IgD-negative memory B cell (primary cell): ENCODE measurements around the gene ATP1B2. TPM values are rescaled to one million over a fixed set of nuclear protein-coding genes. Genes with fewer than 3 reads are reported as not detected.
"Not testable (repeated sequence)": the region's sequence is repeated elsewhere in the genome, so short reads cannot be mapped to it uniquely, and the experiment has no call there.

ENCODE experiments used
- H3K27ac Mint-ChIP-seq, 3 donors: one replicate each; pipeline ENCODE4 v1.8.0; 2020 to 2022; ENCODE audit warnings: mild to moderate bottlenecking in 3 of 3, mixed read lengths in 3 of 3, moderate library complexity in 1 of 3
- H3K27me3 Mint-ChIP-seq: one replicate; pipeline ENCODE4 v1.8.0; 2021; ENCODE audit warnings: mixed read lengths
- H3K36me3 Mint-ChIP-seq: one replicate; pipeline ENCODE4 v1.8.0; 2020; ENCODE audit warnings: mild to moderate bottlenecking, mixed read lengths
- H3K4me1 Mint-ChIP-seq, 3 donors: one replicate each; pipeline ENCODE4 v1.8.0; 2020 to 2022; ENCODE audit warnings: mixed read lengths in 3 of 3, mild to moderate bottlenecking in 1 of 3
- H3K4me3 Mint-ChIP-seq, 4 donors: one replicate each; pipeline ENCODE4 v1.8.0; 2020 to 2022; ENCODE audit warnings: mild to moderate bottlenecking in 4 of 4, mixed read lengths in 4 of 4, moderate library complexity in 3 of 4
- H3K9me3 Mint-ChIP-seq, 3 donors: one replicate each; pipeline ENCODE4 v1.8.0; 2020 to 2021; ENCODE audit warnings: mixed read lengths in 3 of 3, mild to moderate bottlenecking in 1 of 3
- polyA plus RNA-seq: library from polyadenylated mRNA; unstranded; fragments of 300-500 nt; fragmentation: Illumina TruSeq; gene quantifications from one replicate; pipeline ENCODE4 v1.2.3, GENCODE V29; 2021

Gene ATP1B2
- polyA plus RNA-seq, 1 donor from 2014 or later = not detected

DNA sequence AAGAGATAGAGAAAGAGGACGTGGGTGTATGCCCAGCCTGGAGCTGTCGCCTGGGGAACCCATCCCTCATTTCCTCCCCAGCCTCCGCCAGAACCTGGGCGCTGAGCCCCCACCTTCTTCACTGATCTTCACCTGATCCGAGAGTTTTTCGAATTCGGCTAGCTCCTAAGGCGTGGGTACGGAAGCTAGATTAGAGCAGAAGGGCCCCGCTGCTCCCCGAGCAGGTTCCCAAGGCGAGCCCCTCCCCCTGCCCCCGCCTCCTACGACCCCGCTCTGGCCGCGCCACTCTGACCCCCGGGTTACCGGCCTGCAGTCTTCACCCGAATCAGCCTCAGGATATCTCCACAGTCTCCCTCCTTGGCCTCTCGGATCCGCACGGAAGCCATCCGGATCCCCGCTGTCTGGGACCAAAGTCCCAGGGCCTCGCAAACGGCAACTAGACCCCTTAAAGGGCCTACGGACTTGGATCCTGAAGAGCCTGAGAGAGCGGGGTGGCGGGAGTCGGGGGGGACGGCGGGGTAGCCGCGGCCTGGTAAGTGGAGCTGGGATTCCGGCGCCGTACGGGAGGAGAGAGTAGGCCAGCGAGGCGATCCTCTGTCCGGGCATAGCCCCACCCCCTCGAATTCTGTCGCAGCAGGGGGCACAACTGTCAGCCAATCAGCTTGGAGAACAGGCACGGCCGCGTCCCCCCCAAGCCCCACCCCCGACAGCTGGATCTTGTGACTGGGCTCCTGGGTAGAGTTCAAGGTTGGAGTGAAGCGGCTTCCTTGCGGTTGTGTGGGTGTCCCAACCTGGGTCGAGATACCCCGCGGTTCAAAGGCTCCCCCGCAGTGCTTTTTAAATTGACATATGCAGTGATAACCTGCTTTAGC lies 23.2 kb upstream of the ATP1B2 start, which contains the start of gene SAT2:
Gene SAT2 (minus strand): TSS at position 572 of the 872 bp plus-strand sequence. CDS start 186 bp downstream, at position 386.
- no peaks in the 10 kb centered on the region for H3K9me3 Mint-ChIP-seq

DNA sequence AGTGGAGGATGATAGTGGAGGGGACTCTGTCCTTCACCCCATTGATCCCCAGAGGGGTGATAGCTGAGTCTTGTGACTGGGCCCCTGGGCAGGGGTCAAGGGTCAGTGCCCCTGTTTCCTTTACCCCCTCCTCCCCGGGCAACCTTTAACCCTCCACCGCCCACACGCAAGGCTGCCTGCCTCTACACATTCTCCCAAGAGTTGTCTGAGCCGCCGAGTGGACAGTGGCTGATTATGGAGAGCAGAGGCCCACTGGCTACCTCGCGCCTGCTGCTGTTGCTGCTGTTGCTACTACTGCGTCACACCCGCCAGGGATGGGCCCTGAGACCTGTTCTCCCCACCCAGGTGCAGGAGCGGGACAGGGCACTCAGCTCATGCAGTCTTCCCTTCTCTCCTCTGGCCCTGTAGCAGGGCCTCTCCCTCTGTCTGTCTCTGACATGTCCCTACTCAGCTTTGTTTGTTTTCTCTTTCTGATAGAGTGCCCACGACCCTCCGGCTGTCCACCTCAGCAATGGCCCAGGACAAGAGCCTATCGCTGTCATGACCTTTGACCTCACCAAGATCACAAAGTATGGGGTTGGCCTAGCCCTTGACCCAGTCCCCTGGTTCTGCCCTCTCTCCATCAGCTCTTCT lies 20.7 kb upstream of the ATP1B2 start, which contains the start of gene SHBG:
Gene SHBG (plus strand): TSS at position 197 of the 633 bp plus-strand sequence. CDS start 38 bp downstream, at position 235.
- Mint-ChIP-seq H3K27me3 (no peaks in the 10 kb centered on the region), H3K4me3 (peak within 1 kb of the TSS in 2 of 4 donors; percentile 29 to 34), H3K9me3 (no peaks in the 10 kb centered on the region), H3K27ac (peak within 1 kb of the TSS in 1 of 3 donors; percentile 3), H3K4me1 (peaks cover 3 to 12% (median 5%) of the 10 kb centered on the region in 3 donors), H3K36me3 (no peaks in the 10 kb centered on the region)

More for the DNA sequence above, 23.2 kb upstream of the ATP1B2 start, which contains the start of gene SAT2:
- Mint-ChIP-seq H3K27ac (peak within 1 kb of the TSS; percentile 84 to 99 (median 89)), H3K27me3 (no peaks in the 10 kb centered on the region), H3K4me1 (peaks cover 3 to 12% (median 5%) of the 10 kb centered on the region in 3 donors), H3K36me3 (no peaks in the 10 kb centered on the region), H3K4me3 (peak within 1 kb of the TSS; percentile 91 to 96 (median 94))

DNA sequence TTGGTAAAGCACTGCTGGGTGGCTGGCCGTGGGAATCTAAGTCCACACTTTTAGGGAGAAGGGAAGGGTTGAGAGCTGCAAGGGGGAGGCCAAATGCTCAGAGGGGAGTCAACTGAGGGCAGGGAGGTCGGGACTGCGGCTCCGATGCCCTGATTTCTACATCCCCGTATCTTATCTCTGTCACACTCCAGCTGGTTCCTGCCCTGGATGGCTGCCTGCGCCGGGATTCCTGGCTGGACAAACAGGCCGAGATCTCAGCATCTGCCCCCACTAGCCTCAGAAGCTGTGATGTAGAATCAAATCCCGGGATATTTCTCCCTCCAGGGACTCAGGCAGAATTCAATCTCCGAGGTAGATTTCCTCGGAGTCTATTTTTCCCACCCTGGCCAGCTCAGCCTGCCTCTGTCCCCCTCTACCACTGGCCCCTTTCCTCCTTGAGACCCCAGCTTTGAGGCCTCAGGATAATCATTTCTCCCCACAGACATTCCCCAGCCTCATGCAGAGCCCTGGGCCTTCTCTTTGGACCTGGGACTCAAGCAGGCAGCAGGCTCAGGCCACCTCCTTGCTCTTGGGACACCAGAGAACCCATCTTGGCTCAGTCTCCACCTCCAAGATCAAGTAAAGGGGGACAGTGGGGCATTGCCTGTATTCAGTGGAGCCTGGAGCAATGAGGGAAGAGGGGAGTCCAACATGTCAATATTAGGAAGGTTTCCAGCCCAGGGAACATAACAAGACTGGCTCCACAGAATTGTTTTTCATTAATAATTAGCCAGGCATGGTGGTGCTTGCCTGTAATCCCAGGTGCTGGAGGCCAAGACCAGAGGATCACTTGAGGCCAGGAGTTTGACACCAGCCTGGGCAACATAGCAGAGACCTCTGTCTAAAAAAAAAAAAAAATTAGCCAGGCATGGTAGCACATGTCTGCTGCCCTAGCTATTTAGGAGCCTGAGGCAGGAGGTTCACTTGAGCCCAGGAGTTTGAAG lies 19.0 kb upstream of the ATP1B2 start:
- Mint-ChIP-seq H3K27ac (no peak overlapping the region), H3K36me3 (no peaks in the 10 kb centered on the region), H3K27me3 (peaks cover 3% of the 10 kb centered on the region), H3K9me3 (no peaks in the 10 kb centered on the region), H3K4me1 (peaks cover 3 to 6% (median 5%) of the 10 kb centered on the region in 3 donors), H3K4me3 (peak overlapping the region in 2 of 4 donors; percentile 17 to 51)

DNA sequence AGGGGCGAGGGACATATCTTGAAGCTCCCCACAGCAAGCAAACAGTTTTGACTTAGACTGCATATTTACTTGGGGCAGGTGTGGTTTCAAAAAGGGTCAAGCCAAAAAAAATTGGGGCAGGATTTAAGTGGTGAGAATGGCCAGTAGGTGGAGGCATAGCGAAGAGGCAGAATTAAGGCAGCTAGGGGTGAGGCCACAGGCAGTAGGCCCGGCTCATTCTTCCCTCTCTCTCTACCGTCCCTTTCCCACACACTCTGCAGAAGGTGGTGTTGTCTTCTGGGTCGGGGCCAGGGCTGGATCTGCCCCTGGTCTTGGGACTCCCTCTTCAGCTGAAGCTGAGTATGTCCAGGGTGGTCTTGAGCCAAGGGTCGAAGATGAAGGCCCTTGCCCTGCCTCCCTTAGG lies 18.2 kb upstream of the ATP1B2 start:
- peaks cover 3% of the 10 kb centered on the region for H3K27me3 Mint-ChIP-seq
- H3K4me1 Mint-ChIP-seq = peaks cover 2 to 3% (median 3%) of the 10 kb centered on the region in 3 donors
- no peaks in the 10 kb centered on the region for H3K9me3 Mint-ChIP-seq
- no peaks in the 10 kb centered on the region for H3K36me3 Mint-ChIP-seq
- H3K4me3 Mint-ChIP-seq = peak overlapping the region in 2 of 4 donors; percentile 17 to 51
- no peak overlapping the region for H3K27ac Mint-ChIP-seq

- no peak overlapping the region for H3K4me3 Mint-ChIP-seq
Measured at GRCh38 chr17:7633093-7633492, 17.6 kb upstream of the ATP1B2 start.

DNA sequence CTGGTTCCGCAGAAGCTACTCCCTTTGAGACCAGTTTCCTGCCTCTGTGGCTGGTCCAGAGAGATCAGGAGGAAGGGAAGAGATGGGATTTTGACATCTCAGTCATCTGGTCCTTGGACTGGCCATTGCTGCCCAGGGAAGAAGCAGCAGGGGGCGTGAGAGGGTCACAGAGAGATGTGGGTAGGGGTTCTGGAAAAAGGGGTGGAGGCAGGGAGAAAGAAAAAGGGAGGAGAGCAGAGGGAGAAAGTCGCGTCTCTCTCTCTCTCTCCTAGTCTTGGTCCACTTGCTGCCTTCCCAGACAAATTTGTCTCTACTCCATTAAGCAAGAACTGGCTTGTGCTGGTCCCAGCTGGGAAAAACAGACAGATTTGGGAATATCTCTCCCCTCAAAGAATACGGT lies 16.3 kb upstream of the ATP1B2 start:
- Mint-ChIP-seq H3K9me3 (no peaks in the 10 kb centered on the region), H3K4me1 (peaks cover 0 to 2% (median 0%) of the 10 kb centered on the region in 3 donors), H3K27me3 (peaks cover 3% of the 10 kb centered on the region), H3K4me3 (no peak overlapping the region), H3K27ac (no peak overlapping the region), H3K36me3 (no peaks in the 10 kb centered on the region)

More at GRCh38 chr17:7633093-7633492, 17.6 kb upstream of the ATP1B2 start:
- Mint-ChIP-seq H3K4me1 (peaks cover 0 to 2% (median 2%) of the 10 kb centered on the region in 3 donors), H3K9me3 (no peaks in the 10 kb centered on the region), H3K27me3 (peaks cover 3% of the 10 kb centered on the region), H3K27ac (no peak overlapping the region), H3K36me3 (no peaks in the 10 kb centered on the region)

GRCh38 chr17:7636163-7636562 lies 14.6 kb upstream of the ATP1B2 start:
- Mint-ChIP-seq H3K27me3 (peaks cover 3% of the 10 kb centered on the region), H3K4me1 (peaks cover 0 to 2% (median 1%) of the 10 kb centered on the region in 3 donors), H3K4me3 (no peak overlapping the region), H3K9me3 (no peaks in the 10 kb centered on the region), H3K27ac (no peak overlapping the region), H3K36me3 (no peaks in the 10 kb centered on the region)

- H3K4me3 Mint-ChIP-seq = no peak overlapping the region
- H3K27me3 Mint-ChIP-seq = no peaks in the 10 kb centered on the region
- H3K4me1 Mint-ChIP-seq = peaks cover 1 to 6% (median 6%) of the 10 kb centered on the region in 3 donors
- no peaks in the 10 kb centered on the region for H3K36me3 Mint-ChIP-seq
- no peaks in the 10 kb centered on the region for H3K9me3 Mint-ChIP-seq
- no peak overlapping the region for H3K27ac Mint-ChIP-seq
Measured at GRCh38 chr17:7640783-7641182, 9.9 kb upstream of the ATP1B2 start.

DNA sequence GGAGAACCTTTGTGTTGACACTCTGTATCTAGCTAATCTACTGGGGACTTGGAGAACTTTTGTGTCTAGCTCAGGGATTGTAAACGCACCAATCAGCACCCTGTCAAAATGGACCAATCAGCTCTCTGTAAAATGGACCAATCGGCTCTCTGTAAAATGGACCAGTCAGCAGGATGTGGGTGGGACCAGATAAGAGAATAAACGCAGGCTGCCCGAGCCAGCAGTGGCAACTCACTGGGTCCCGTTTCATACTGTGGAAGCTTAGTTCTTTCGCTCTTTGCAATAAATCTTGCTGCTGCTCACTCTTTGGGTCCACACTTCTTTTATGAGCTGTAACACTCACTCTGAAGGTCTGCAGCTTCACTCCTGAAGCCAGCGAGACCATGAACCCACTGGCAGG lies 9.1 kb upstream of the ATP1B2 start:
- not testable (repeated sequence) for H3K4me1 Mint-ChIP-seq, H3K36me3 Mint-ChIP-seq, H3K9me3 Mint-ChIP-seq, H3K27me3 Mint-ChIP-seq, H3K27ac Mint-ChIP-seq
- H3K4me3 Mint-ChIP-seq = peak overlapping the region in 1 of 4 donors; percentile 52

- peak overlapping the region in 2 of 4 donors; percentile 60 to 75 for H3K4me3 Mint-ChIP-seq
- H3K36me3 Mint-ChIP-seq = no peaks in the 10 kb centered on the region
- H3K4me1 Mint-ChIP-seq = peaks cover 1 to 8% (median 6%) of the 10 kb centered on the region in 3 donors
- no peak overlapping the region for H3K27ac Mint-ChIP-seq
- peaks cover 0 to 3% (median 0%) of the 10 kb centered on the region in 3 donors for H3K9me3 Mint-ChIP-seq
- H3K27me3 Mint-ChIP-seq = peaks cover 15% of the 10 kb centered on the region
Measured at GRCh38 chr17:7644775-7645174, 6.0 kb upstream of the ATP1B2 start.

DNA sequence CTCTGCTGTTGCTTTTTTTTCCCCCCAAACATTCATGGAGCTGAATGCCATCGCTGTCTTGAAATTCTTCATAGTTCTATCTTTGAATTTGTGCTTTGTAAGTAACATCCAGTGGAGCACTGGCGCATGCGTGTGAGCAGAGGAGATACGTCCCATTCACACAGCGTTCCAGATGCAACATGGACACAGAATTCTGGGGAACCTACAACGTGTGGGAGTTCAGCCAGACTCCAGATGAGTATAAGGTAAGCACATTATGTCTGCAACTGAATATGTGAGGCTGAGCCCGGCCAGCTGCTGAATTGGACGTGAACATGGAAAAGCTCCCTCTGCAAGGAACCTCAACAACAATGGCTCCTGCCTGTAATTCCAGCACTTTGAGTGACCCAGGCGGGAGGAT lies 4.3 kb upstream of the ATP1B2 start:
- Mint-ChIP-seq H3K9me3 (peaks cover 0 to 3% (median 0%) of the 10 kb centered on the region in 3 donors), H3K27me3 (peaks cover 29% of the 10 kb centered on the region), H3K4me1 (peaks cover 4 to 21% (median 16%) of the 10 kb centered on the region in 3 donors), H3K36me3 (no peaks in the 10 kb centered on the region), H3K4me3 (peak overlapping the region in 1 of 4 donors; percentile 43), H3K27ac (no peak overlapping the region)

DNA sequence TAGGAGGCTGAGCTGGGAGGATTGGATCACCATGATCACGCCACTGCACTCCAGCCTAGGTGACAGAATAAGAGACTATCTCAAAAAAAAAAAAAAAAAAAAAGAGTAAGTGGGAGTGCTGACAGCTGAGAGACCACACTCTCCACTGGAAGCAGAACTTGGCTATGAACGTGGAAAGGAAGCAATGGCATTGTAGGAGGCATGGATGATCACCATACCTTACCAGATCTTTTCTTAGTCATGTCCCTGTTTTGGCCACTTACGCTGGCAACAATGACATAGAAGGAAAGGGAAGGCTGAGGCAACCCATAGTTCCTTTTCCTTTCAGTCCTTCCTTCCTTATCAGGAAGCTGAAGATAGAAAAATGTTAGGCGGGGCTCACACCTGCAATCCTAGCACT lies 3.7 kb upstream of the ATP1B2 start:
- peaks cover 29% of the 10 kb centered on the region for H3K27me3 Mint-ChIP-seq
- peak overlapping the region in 1 of 4 donors; percentile 45 for H3K4me3 Mint-ChIP-seq
- H3K27ac Mint-ChIP-seq = no peak overlapping the region

GRCh38 chr17:7651097-7651664 lies 455 bp downstream of the ATP1B2 start:
- Mint-ChIP-seq H3K9me3 (peaks cover 0 to 2% (median 0%) of the 10 kb centered on the region in 3 donors), H3K4me3 (peak overlapping the region; percentile 71 to 93 (median 80)), H3K36me3 (no peaks in the 10 kb centered on the region), H3K4me1 (peaks cover 11 to 17% (median 12%) of the 10 kb centered on the region in 3 donors), H3K27me3 (peaks cover 30% of the 10 kb centered on the region), H3K27ac (no peak overlapping the region)

More for the DNA sequence above, 3.7 kb upstream of the ATP1B2 start:
- peaks cover 6 to 21% (median 16%) of the 10 kb centered on the region in 3 donors for H3K4me1 Mint-ChIP-seq
- no peaks in the 10 kb centered on the region for H3K36me3 Mint-ChIP-seq
- H3K9me3 Mint-ChIP-seq = peaks cover 0 to 3% (median 0%) of the 10 kb centered on the region in 3 donors
